ENCODE results near the gene PSMA6. TPM values are rescaled to one million over a fixed set of nuclear protein-coding genes. Genes with fewer than 3 reads are reported as not detected.

PSMA6 gene
- total and polyA plus RNA-seq, 2 experiments from 2014 or later = 216 to 296 TPM

DNA sequence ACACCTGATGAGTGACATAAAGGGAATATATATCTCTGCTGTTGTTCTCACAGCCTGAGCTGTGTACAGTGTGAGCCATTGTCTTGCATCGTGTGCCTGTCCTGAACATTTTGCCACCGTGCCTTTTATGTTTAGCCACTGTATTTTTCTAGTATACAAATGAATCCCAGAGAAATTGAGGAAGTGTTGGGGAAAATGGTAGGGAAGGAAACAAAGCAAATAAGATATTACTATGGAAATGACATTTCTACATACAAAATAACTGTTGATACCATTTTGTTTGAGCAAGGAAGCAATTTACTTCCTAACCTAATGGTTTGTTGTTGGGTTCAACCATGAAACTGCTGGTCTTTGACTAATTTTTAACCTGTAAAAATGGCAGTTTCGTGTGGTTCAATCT is 5.5 kb downstream of the PSMA6 start:
- no peaks in the 10 kb centered on the region for H3F3A ChIP-seq (replicated peaks; ENCODE audit: low read depth)
- no peak for ATAC-seq
- no peaks in the 10 kb centered on the region for H3K27me3 ChIP-seq (ENCODE audit: insufficient read depth)
- peaks cover 28% of the 10 kb centered on the region; the same call in 2 of the 3 replicates for H3K4me1 Mint-ChIP-seq
- TF ChIP-seq, protein P1, sequence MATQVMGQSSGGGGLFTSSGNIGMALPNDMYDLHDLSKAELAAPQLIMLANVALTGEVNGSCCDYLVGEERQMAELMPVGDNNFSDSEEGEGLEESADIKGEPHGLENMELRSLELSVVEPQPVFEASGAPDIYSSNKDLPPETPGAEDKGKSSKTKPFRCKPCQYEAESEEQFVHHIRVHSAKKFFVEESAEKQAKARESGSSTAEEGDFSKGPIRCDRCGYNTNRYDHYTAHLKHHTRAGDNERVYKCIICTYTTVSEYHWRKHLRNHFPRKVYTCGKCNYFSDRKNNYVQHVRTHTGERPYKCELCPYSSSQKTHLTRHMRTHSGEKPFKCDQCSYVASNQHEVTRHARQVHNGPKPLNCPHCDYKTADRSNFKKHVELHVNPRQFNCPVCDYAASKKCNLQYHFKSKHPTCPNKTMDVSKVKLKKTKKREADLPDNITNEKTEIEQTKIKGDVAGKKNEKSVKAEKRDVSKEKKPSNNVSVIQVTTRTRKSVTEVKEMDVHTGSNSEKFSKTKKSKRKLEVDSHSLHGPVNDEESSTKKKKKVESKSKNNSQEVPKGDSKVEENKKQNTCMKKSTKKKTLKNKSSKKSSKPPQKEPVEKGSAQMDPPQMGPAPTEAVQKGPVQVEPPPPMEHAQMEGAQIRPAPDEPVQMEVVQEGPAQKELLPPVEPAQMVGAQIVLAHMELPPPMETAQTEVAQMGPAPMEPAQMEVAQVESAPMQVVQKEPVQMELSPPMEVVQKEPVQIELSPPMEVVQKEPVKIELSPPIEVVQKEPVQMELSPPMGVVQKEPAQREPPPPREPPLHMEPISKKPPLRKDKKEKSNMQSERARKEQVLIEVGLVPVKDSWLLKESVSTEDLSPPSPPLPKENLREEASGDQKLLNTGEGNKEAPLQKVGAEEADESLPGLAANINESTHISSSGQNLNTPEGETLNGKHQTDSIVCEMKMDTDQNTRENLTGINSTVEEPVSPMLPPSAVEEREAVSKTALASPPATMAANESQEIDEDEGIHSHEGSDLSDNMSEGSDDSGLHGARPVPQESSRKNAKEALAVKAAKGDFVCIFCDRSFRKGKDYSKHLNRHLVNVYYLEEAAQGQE (IDR thresholded peaks at IDR 0.05; ENCODE audit: unreplicated experiment) = no peak
- TF ChIP-seq ETS1 (IDR thresholded peaks at IDR 0.05) (no peak), POLR2AphosphoS5 (IDR thresholded peaks at IDR 0.05; ENCODE audit: low read depth) (no peak), ZNF114 (CRISPR knock-in tag; IDR thresholded peaks at IDR 0.05) (no peak), EZH2phosphoT487 (IDR thresholded peaks at IDR 0.05; ENCODE audit: unreplicated experiment) (no peak), EZH2 (IDR thresholded peaks at IDR 0.05; ENCODE audit: low read depth, unreplicated experiment) (no peak), STAT1 (IDR thresholded peaks at IDR 0.05; ENCODE audit: unreplicated experiment) (no peak), CREB1 (CRISPR knock-in tag; IDR thresholded peaks at IDR 0.05; ENCODE audit: low read depth) (no peak), ZNF331 (CRISPR knock-in tag; IDR thresholded peaks at IDR 0.05; ENCODE audit: low read depth) (no peak), JUNB (IDR thresholded peaks at IDR 0.05; ENCODE audit: unreplicated experiment) (no peak), NANOG (IDR thresholded peaks at IDR 0.05; ENCODE audit: borderline replicate concordance) (no peak), CTCF (conservative IDR thresholded peaks at IDR 0.05; ENCODE audit: low read depth in 2 of 2) (no peak)
- TF ChIP-seq, protein P2, sequence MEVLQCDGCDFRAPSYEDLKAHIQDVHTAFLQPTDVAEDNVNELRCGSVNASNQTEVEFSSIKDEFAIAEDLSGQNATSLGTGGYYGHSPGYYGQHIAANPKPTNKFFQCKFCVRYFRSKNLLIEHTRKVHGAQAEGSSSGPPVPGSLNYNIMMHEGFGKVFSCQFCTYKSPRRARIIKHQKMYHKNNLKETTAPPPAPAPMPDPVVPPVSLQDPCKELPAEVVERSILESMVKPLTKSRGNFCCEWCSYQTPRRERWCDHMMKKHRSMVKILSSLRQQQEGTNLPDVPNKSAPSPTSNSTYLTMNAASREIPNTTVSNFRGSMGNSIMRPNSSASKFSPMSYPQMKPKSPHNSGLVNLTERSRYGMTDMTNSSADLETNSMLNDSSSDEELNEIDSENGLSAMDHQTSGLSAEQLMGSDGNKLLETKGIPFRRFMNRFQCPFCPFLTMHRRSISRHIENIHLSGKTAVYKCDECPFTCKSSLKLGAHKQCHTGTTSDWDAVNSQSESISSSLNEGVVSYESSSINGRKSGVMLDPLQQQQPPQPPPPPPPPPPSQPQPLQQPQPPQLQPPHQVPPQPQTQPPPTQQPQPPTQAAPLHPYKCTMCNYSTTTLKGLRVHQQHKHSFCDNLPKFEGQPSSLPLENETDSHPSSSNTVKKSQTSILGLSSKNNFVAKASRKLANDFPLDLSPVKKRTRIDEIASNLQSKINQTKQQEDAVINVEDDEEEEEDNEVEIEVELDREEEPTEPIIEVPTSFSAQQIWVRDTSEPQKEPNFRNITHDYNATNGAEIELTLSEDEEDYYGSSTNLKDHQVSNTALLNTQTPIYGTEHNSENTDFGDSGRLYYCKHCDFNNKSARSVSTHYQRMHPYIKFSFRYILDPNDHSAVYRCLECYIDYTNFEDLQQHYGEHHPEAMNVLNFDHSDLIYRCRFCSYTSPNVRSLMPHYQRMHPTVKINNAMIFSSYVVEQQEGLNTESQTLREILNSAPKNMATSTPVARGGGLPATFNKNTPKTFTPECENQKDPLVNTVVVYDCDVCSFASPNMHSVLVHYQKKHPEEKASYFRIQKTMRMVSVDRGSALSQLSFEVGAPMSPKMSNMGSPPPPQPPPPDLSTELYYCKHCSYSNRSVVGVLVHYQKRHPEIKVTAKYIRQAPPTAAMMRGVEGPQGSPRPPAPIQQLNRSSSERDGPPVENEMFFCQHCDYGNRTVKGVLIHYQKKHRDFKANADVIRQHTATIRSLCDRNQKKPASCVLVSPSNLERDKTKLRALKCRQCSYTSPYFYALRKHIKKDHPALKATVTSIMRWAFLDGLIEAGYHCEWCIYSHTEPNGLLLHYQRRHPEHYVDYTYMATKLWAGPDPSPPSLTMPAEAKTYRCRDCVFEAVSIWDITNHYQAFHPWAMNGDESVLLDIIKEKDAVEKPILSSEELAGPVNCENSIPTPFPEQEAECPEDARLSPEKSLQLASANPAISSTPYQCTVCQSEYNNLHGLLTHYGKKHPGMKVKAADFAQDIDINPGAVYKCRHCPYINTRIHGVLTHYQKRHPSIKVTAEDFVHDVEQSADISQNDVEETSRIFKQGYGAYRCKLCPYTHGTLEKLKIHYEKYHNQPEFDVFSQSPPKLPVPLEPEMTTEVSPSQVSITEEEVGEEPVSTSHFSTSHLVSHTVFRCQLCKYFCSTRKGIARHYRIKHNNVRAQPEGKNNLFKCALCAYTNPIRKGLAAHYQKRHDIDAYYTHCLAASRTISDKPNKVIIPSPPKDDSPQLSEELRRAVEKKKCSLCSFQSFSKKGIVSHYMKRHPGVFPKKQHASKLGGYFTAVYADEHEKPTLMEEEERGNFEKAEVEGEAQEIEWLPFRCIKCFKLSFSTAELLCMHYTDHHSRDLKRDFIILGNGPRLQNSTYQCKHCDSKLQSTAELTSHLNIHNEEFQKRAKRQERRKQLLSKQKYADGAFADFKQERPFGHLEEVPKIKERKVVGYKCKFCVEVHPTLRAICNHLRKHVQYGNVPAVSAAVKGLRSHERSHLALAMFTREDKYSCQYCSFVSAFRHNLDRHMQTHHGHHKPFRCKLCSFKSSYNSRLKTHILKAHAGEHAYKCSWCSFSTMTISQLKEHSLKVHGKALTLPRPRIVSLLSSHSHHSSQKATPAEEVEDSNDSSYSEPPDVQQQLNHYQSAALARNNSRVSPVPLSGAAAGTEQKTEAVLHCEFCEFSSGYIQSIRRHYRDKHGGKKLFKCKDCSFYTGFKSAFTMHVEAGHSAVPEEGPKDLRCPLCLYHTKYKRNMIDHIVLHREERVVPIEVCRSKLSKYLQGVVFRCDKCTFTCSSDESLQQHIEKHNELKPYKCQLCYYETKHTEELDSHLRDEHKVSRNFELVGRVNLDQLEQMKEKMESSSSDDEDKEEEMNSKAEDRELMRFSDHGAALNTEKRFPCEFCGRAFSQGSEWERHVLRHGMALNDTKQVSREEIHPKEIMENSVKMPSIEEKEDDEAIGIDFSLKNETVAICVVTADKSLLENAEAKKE (CRISPR knock-in tag; IDR thresholded peaks at IDR 0.05) = no peak
- no peak overlapping the region for H3K27ac ChIP-seq (ENCODE audit: low read depth)
- peaks cover 30% of the 10 kb centered on the region for H4K20me1 ChIP-seq (replicated peaks; ENCODE audit: insufficient read depth)
- no peaks in the 10 kb centered on the region for H3K36me3 ChIP-seq (ENCODE audit: insufficient read depth)
- H3K36me3 Mint-ChIP-seq (ENCODE audit: low read depth) = peaks cover 14% of the 10 kb centered on the region; the same call in 2 of the 3 replicates
- no peak overlapping the region for H3K4me3 ChIP-seq
- no peak for DNase-seq (ENCODE audit: low spot score)
- H3K79me2 ChIP-seq (replicated peaks; ENCODE audit: insufficient read depth) = peaks cover 100% of the 10 kb centered on the region
- no peak overlapping the region; the same call in 1 of the 2 replicates for H3K27ac Mint-ChIP-seq
- H3K9me3 Mint-ChIP-seq = no peaks in the 10 kb centered on the region
- no peak overlapping the region for H3K4me3 Mint-ChIP-seq
- no peak overlapping the region for H2AFZ ChIP-seq
- no peaks in the 10 kb centered on the region for H3K9me2 ChIP-seq (ENCODE audit: insufficient read depth)
- peaks cover 18% of the 10 kb centered on the region for H3K4me1 ChIP-seq (ENCODE audit: insufficient read depth)
- H3K27me3 Mint-ChIP-seq (ENCODE audit: insufficient read depth, low read depth, poor library complexity) = peaks cover 3% of the 10 kb centered on the region
- no peak overlapping the region for H3K4me2 ChIP-seq

Data from GM23338 (cell line).